HepG2 (cell line): ENCODE measurements around the gene ANKK1.

ENCODE experiments used
- CHD2 ChIP-seq: IDR thresholded peaks from 2 replicates; pipeline ENCODE4 v1.6.1; 2011; ENCODE audit warnings: low read depth, low read length, improper control_type of control experiment
- FOXM1 ChIP-seq: sonication (generic); formaldehyde crosslinking; IDR thresholded peaks from 2 replicates; pipeline ENCODE4 v1.5.0; 2020; ENCODE audit warnings: missing genetic modification reagents
- SCMH1 ChIP-seq: sonication (generic); formaldehyde crosslinking; IDR thresholded peaks from 2 replicates; pipeline ENCODE4 v1.9.0; 2021; ENCODE audit warnings: missing genetic modification reagents, mild to moderate bottlenecking, borderline replicate concordance
- U2AF1 ChIP-seq: fragments of 200-400 bp; formaldehyde crosslinking; optimal IDR thresholded peaks from 2 replicates; pipeline ENCODE3; 2017; ENCODE audit warnings: mild to moderate bottlenecking, low read depth, low read length
- ZNF263 ChIP-seq: sonication (generic); formaldehyde crosslinking; IDR thresholded peaks from 2 replicates; pipeline ENCODE4 v1.4.0; 2020; ENCODE audit warnings: missing genetic modification reagents
- TF ChIP-seq, protein P1 (sequence below): sonication (generic); formaldehyde crosslinking; IDR thresholded peaks from 2 replicates; pipeline ENCODE4 v1.5.0; 2020; ENCODE audit warnings: mild to moderate bottlenecking, missing genetic modification reagents, borderline replicate concordance
- TF ChIP-seq, protein P2 (sequence below): sonication (generic); formaldehyde crosslinking; IDR thresholded peaks from 2 replicates; pipeline ENCODE4 v1.5.0; 2020; ENCODE audit warnings: missing genetic modification reagents
- TF ChIP-seq, protein P3 (sequence below): sonication (generic); formaldehyde crosslinking; IDR thresholded peaks from 2 replicates; pipeline ENCODE4 v1.4.0; 2020; ENCODE audit warnings: missing genetic modification reagents, borderline replicate concordance

DNA sequence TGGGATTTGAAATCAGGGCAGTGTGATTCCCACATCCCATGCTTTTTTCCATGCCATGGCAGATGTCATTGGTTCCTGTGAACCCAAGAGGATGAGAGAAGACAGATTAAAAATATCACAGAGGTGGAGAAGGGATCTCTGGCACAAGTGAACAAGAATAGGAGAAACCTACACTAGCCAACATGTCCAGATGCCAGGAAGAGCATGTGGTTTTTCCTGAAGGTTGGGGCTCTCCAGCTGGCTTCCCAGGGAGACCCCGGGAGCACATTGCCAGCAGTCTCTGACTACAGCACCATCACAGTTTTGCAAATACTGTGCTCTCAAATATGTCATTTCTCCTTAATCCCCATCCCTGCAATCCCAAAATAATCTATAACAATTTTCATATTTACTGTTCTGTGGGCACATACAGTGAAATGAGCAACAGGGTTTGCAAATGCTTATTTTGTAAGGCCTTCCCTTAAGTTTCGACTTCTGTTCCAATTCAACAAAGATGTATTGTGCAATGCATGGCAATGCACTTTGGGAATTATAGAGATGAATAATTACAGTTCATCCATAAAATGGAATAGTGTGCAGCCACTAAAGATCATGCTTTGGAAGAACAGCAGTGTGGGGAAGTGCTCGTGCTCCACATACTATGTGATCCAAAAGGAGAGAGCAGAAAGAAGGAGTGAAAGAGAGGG is 4.8 kb downstream of the ANKK1 start:
- TF ChIP-seq, protein P1, sequence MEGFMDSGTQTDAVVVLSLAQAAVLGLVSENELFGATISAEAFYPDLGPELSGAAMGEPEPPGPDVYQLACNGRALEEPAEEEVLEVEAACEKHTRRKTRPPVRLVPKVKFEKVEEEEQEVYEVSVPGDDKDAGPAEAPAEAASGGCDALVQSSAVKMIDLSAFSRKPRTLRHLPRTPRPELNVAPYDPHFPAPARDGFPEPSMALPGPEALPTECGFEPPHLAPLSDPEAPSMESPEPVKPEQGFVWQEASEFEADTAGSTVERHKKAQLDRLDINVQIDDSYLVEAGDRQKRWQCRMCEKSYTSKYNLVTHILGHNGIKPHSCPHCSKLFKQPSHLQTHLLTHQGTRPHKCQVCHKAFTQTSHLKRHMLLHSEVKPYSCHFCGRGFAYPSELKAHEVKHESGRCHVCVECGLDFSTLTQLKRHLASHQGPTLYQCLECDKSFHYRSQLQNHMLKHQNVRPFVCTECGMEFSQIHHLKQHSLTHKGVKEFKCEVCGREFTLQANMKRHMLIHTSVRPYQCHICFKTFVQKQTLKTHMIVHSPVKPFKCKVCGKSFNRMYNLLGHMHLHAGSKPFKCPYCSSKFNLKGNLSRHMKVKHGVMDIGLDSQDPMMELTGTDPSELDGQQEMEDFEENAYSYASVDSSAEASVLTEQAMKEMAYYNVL, result no peak
- TF ChIP-seq CHD2 (no peak), SCMH1 (CRISPR knock-in tag) (no peak), U2AF1 (no peak), ZNF263 (CRISPR knock-in tag) (no peak), FOXM1 (CRISPR knock-in tag) (no peak)
- TF ChIP-seq, protein P2, sequence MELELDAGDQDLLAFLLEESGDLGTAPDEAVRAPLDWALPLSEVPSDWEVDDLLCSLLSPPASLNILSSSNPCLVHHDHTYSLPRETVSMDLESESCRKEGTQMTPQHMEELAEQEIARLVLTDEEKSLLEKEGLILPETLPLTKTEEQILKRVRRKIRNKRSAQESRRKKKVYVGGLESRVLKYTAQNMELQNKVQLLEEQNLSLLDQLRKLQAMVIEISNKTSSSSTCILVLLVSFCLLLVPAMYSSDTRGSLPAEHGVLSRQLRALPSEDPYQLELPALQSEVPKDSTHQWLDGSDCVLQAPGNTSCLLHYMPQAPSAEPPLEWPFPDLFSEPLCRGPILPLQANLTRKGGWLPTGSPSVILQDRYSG (CRISPR knock-in tag), result no peak
- TF ChIP-seq, protein P3, sequence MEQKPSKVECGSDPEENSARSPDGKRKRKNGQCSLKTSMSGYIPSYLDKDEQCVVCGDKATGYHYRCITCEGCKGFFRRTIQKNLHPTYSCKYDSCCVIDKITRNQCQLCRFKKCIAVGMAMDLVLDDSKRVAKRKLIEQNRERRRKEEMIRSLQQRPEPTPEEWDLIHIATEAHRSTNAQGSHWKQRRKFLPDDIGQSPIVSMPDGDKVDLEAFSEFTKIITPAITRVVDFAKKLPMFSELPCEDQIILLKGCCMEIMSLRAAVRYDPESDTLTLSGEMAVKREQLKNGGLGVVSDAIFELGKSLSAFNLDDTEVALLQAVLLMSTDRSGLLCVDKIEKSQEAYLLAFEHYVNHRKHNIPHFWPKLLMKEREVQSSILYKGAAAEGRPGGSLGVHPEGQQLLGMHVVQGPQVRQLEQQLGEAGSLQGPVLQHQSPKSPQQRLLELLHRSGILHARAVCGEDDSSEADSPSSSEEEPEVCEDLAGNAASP (CRISPR knock-in tag), result no peak
